ENCODE data around the gene POLR2L. TPM values are rescaled to one million over a fixed set of nuclear protein-coding genes. Genes with fewer than 3 reads are reported as not detected.

POLR2L gene
- total RNA-seq, 1 experiment from 2014 or later, result 107 TPM

GRCh38 chr11:855796-856195, 13.5 kb upstream of the POLR2L start:
- H3K4me3 Mint-ChIP-seq (ENCODE audit: low read depth, unreplicated experiment), result no peak overlapping the region
- peaks cover 34% of the 10 kb centered on the region for H3K36me3 Mint-ChIP-seq (ENCODE audit: insufficient read depth, unreplicated experiment)
- intact Hi-C loops (cut with micrococcal nuclease; ENCODE audit: unreplicated experiment), result loop anchor here (10.0 kb wide), 1 partner anchor 199 kb away; no protein-coding TSS in a partner anchor
- CTCF ChIA-PET, result no interaction called here
- no peak for DNase-seq
- no peak overlapping the region for H3K27ac Mint-ChIP-seq (ENCODE audit: unreplicated experiment)
- no peak for TF ChIP-seq CTCF (IDR thresholded peaks at IDR 0.05; ENCODE audit: unreplicated experiment)
- H3K27me3 Mint-ChIP-seq (ENCODE audit: unreplicated experiment), result no peaks in the 10 kb centered on the region
- no TSS peak for BruUV-seq (replicated peaks)
- H3K4me1 Mint-ChIP-seq (ENCODE audit: low read depth, unreplicated experiment), result peaks cover 9% of the 10 kb centered on the region
- no peaks in the 10 kb centered on the region for H3K9me3 Mint-ChIP-seq (ENCODE audit: low read depth, unreplicated experiment)

- Mint-ChIP-seq H3K36me3 (ENCODE audit: insufficient read depth, unreplicated experiment) (peaks cover 34% of the 10 kb centered on the region), H3K4me3 (ENCODE audit: low read depth, unreplicated experiment) (no peak overlapping the region), H3K4me1 (ENCODE audit: low read depth, unreplicated experiment) (peaks cover 9% of the 10 kb centered on the region), H3K27ac (ENCODE audit: unreplicated experiment) (no peak overlapping the region), H3K9me3 (ENCODE audit: low read depth, unreplicated experiment) (no peaks in the 10 kb centered on the region), H3K27me3 (ENCODE audit: unreplicated experiment) (no peaks in the 10 kb centered on the region)
- CTCF ChIA-PET, result no interaction called here
- intact Hi-C loops (cut with micrococcal nuclease; ENCODE audit: unreplicated experiment), result loop anchor here (10.0 kb wide), 1 partner anchor 199 kb away; no protein-coding TSS in a partner anchor
- no peak for DNase-seq
- BruUV-seq (replicated peaks), result no TSS peak
- TF ChIP-seq CTCF (IDR thresholded peaks at IDR 0.05; ENCODE audit: unreplicated experiment), result no peak
Measured at GRCh38 chr11:855330-855674, 13.0 kb upstream of the POLR2L start.

GRCh38 chr11:854601-855329, 12.4 kb upstream of the POLR2L start:
- TF ChIP-seq CTCF (IDR thresholded peaks at IDR 0.05; ENCODE audit: unreplicated experiment), result no peak
- no TSS peak for BruUV-seq (replicated peaks)
- Mint-ChIP-seq H3K36me3 (ENCODE audit: insufficient read depth, unreplicated experiment) (peaks cover 31% of the 10 kb centered on the region), H3K4me1 (ENCODE audit: low read depth, unreplicated experiment) (peaks cover 7% of the 10 kb centered on the region), H3K4me3 (ENCODE audit: low read depth, unreplicated experiment) (no peak overlapping the region), H3K9me3 (ENCODE audit: low read depth, unreplicated experiment) (no peaks in the 10 kb centered on the region), H3K27ac (ENCODE audit: unreplicated experiment) (no peak overlapping the region), H3K27me3 (ENCODE audit: unreplicated experiment) (no peaks in the 10 kb centered on the region)
- CTCF ChIA-PET, result no interaction called here
- DNase-seq, result no peak
- intact Hi-C loops (cut with micrococcal nuclease; ENCODE audit: unreplicated experiment), result loop anchor here (10.0 kb wide), 1 partner anchor 200 kb away; no protein-coding TSS in a partner anchor

GRCh38 chr11:853682-854448, 11.5 kb upstream of the POLR2L start:
- no peaks in the 10 kb centered on the region for H3K27me3 Mint-ChIP-seq (ENCODE audit: unreplicated experiment)
- BruUV-seq (replicated peaks), result no TSS peak
- H3K4me3 Mint-ChIP-seq (ENCODE audit: low read depth, unreplicated experiment), result no peak overlapping the region
- no peak for TF ChIP-seq CTCF (IDR thresholded peaks at IDR 0.05; ENCODE audit: unreplicated experiment)
- no peak for DNase-seq
- H3K36me3 Mint-ChIP-seq (ENCODE audit: insufficient read depth, unreplicated experiment), result peaks cover 22% of the 10 kb centered on the region
- intact Hi-C loops (cut with micrococcal nuclease; ENCODE audit: unreplicated experiment), result loop anchor here (10.0 kb wide), 1 partner anchor 201 kb away; no protein-coding TSS in a partner anchor
- H3K4me1 Mint-ChIP-seq (ENCODE audit: low read depth, unreplicated experiment), result no peaks in the 10 kb centered on the region
- no peak overlapping the region for H3K27ac Mint-ChIP-seq (ENCODE audit: unreplicated experiment)
- no peaks in the 10 kb centered on the region for H3K9me3 Mint-ChIP-seq (ENCODE audit: low read depth, unreplicated experiment)
- CTCF ChIA-PET, result no interaction called here
